ENCODE results near the gene HP1BP3.
"Not testable (repeated sequence)": the region's sequence is repeated elsewhere in the genome, so short reads cannot be mapped to it uniquely, and the experiment has no call there.

The HP1BP3 gene, protein sequence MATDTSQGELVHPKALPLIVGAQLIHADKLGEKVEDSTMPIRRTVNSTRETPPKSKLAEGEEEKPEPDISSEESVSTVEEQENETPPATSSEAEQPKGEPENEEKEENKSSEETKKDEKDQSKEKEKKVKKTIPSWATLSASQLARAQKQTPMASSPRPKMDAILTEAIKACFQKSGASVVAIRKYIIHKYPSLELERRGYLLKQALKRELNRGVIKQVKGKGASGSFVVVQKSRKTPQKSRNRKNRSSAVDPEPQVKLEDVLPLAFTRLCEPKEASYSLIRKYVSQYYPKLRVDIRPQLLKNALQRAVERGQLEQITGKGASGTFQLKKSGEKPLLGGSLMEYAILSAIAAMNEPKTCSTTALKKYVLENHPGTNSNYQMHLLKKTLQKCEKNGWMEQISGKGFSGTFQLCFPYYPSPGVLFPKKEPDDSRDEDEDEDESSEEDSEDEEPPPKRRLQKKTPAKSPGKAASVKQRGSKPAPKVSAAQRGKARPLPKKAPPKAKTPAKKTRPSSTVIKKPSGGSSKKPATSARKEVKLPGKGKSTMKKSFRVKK
- 274 reads per million, percentile 95 among the genes with 10 or more reads in this experiment for total RNA-seq

DNA sequence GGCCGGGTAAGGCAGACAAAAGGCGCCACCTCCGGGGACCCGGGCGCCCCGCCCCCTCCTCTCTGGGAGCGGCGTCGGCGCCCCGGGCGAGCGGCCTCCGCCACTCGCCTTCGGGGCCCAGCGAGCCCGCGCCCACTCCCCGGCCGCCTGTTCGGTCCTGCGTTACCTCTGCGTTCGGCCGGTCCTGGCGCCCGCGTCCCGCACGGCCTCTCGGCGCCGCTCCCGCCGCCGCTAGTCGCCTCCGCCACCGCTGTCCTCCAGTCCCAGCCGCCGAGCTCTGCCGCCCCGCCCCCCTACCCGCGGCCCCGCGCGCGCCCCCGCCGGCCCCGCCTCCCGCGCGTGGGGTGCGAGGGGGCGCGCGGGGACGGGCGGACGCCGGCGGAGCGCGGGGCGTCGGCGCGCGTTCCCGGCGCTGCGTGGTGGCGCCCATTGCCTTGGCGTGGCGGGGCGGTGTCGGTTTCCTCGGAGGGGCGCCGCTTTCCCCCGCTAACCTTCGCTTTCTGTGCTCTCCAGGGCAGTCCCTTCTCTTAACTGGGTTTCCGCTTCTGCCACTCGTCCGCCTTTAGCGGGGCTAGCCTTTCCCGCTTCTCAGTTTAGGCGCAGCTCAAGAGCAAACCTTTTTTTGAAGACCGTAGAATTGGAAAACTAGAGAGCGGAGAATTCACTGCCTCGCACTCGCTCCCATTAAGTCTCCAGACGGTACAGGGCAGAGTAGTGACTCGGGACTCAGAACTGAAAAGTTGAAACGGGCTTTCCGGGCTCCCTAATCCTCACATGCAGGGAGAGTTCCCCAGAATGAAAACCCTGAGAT, at the start of gene HP1BP3:
TSS of gene HP1BP3 (minus strand) at position 279 of the 811 bp plus-strand sequence. CDS start 6,867 bp downstream, outside the sequence.
- peak; percentile 74 for DNase-seq

DNA sequence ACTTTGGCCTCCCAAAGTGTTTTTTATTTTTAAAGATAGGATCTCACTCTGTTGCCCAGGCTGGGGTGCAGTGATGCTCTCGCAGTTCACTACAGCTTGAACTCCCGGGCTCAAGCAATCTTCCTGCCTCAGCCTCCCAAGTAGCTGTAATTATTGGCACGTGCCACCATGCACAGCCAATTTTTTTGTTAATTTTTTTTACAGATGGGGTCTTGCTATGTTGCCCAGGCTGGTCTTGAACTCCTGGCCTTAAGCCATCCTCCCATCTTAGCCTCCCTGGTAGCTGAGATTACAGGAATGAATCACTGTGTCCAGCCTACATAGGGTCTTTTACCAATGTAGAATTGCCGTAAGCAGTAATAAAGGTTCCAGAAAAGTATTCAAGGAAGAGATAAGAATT, 49.1 kb upstream of the HP1BP3 start:
- DNase-seq = no peak

DNA sequence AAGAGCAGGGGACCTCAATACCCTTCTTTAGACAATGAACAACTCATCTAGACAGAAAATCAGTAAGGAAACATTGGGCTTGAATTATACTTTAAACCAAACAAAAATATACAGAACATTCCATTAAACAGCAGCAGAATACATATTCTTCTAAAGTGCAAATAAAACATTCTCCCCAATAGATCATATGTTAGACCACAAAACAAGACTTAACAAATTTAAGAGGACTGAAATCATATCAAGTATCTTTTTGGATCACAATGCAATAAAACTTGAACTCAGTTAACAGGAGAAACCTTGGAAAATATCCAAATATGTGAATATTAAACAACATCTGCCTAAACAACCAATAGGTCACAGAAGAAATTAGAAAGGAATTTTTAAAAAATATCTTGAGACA, 47.7 kb upstream of the HP1BP3 start:
- DNase-seq = no peak

DNA sequence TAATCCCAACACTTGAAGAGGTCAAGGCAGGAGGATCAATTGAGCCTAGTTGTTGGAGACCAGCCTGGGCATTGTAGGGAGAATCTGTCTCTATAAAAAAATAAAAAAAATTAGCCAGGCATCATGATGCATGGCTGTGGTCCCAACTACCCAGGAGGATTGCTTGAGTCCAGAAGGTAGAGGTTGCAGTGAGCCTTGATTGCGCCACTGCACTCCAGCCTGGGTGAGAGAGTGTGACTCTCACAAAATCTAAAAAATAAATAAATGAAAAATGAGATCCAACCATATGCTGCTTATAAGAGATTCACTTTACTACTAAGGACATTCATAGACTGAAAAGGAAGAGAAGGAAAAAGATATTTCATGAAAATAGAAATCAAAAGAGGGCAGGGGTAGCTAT, 47.1 kb upstream of the HP1BP3 start:
- no peak for DNase-seq

DNA sequence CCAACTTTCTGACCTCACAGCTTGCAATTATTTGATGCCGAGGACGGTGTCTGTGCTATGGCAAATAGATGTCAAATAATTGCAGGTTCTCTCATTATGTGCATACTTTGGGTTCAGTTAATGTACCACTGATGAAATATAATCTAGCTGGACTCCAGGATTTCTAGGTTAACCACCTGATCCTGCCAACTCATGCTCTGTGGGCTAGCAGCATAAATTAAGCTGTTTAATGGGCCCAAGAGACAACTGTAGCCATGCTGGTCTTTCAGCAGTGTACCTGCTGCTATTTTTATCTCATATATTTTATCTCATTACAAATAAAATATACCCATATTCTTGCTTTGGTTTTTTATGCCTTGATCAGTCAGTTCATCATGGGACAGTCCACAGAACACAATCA, 43.3 kb upstream of the HP1BP3 start:
- no peak for DNase-seq

DNA sequence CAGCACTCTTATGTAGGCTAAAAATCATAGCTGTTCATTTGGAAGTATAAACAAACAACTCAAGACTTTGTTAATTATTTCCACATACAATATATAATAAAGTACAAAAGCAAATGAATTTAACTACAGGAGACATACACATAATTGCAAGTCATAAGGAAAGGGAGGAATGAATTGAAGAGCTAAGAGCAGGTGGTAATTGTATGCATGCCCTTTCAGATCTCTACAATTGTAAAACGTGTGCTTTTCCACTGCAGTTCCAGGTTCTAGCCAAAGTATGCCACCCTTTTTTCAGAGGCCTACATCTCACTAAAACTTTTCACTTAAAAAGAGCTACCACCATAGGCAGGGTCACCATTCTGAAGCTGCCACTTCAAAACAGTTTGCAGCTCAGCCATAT, 42.8 kb upstream of the HP1BP3 start:
- no peak for DNase-seq

DNA sequence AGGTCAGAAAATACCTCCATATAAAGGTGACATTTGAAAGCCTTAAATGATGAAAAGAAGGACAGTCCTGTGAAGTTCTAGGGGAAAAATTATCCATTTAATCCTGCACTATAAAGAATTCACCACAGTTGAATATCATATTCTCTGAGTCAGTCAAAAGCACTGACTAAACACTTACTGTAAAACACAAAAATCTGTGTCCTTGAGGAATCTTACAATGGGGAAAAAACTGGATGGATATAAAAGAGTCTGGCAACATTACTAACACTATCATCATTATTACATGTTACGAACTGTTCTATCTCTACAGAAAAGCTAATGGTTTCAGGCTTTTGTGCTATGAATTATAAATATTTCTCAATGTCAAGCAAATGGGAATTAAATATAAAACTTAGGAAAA, 42.4 kb upstream of the HP1BP3 start:
- DNase-seq = no peak

DNA sequence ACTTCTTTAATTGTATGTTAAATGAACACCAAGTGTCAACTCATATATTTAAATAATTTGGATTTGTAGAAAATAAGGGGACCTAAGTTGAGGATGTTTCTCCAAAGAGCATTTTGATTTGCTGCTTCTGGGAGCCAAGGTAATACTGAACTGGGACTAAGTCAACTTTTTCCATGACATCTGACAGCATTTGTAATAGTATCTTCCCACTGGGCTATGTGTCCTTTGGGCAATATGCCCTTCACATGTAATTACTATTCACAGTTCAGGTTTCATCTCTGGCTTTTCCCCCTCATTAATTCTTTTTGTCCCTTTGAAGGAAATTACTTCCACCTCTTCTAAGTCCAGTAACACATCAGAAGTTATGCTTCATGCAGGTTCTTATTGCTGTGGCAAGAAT, 36.7 kb upstream of the HP1BP3 start:
- no peak for DNase-seq

DNA sequence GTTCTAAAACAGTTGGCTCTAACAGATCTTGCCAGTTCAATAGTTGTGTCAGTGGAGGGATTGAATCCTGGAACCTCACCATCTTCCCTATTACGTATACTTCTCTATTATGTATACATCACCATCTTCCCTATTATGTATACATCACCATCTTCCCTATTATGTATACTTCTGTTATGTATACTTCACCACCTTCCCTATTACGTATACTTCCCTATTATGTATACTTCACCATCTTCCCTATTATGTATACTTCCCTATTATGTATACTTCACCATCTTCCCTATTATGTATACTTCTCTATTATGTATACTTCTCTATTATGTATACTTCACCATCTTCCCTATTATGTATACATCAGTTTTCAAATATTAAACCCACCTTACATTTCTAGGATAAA, 34.4 kb upstream of the HP1BP3 start:
- DNase-seq = no peak

DNA sequence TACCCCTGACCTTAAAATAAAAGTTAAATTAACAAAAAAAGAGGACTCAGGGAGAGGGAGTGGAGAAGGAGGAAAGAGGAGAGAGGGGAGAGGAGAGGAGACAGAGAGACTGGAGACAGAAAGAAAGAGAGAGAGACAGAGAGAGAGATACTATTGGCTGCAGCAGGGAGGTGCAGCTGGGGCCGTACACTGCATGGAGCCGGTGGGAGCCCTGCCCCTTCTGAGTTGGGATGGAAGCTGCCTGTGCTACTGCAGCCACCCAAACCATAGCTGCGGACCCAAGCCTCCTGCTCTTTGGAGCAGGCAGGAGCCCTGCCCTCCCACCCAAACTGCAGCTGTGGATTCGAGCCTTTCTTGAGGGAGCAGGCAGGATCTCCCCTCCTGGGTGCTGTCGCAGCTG, 32.7 kb upstream of the HP1BP3 start:
- DNase-seq = no peak

DNA sequence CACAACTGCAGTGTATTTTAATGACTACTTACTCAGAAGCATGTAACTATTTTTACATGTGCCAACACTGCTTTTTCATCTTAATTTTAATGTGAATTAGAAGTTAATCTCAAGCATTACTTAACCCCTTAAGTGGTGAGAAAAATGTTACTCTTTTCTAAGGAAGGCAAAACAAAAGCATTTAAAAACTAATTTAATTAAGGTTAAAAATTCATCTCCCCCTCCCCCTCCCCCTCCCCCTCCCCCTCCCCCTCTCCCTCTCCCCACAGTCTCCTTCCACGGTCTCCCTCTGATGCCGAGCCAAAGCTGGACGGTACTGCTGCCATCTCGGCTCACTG, 27.4 kb upstream of the HP1BP3 start:
- DNase-seq = no peak

DNA sequence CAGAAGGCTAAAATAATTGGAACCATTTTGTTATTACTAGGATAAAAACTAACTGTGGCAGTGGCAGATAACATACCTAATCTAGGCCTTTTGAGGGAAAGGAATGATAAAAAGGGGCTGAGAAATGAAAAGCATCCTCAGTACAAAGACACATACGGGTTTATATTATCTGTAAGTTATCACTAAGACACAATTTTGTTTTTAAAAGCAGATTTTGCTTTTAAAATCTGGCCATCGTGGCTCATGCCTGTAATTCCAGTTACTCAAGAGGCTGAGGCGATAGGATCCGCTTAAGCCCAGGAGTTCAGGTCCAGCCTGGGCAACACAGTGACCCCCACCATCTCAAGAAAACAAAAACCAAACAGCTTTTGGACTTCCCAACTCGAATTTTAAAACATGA, 24.8 kb upstream of the HP1BP3 start:
- no peak for DNase-seq

DNA sequence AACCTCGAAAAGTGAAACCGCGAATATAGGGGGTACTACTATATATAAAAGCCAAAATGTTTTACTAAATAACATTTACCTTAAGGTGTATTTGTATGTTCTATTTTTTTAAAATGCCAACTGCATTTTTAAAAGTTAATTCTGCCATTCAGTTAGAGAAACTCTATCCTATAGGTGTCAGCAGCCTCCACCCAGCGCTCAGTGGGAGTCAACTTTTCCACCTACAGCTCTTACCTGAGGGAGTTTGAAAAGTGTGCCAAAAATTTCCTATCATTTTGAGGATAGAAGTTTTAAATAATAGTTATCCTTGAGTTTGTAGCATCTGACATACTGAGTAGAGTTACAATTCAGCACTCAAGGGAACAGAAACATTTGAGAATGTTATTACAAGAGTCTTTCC, 6.1 kb upstream of the HP1BP3 start:
- no peak for DNase-seq

DNA sequence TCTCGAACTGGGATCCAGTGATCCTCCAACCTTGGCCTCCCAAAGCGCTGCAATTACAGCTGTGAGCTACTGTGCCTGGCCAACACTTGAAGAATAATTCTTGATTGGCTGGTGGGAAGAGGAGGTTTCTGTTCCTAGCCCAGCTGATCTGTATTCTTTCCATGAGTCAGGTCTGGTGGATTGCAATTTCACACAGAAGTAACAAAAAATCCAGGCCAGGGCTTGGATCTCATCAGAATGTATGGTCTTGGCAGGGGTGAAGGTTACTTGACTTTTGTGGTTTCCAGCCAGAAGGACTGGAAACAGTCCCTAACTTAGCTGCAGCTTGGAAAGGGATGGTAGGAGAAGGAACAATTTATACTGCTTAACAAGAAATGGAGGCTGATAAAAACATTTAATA, 5.1 kb upstream of the HP1BP3 start:
- DNase-seq = no peak

DNA sequence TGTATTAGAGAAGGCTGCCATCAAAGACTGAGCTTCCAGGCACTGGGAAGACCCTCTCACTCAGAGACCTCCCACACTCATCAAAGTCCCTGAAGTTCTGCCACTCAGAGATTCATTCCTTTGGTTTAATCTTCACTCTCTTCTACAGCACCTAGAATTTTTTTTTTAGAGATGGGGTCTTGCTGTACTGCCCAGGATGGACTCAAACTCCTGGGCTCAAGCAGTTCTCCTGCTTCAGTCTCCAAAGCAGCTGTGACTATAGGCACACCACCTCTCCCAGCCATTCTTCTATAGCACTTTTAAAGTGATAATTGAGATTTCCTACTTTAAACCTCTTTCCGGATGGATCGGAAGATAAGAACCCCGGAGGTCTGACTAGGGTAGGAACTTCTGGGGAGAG, 3.7 kb upstream of the HP1BP3 start:
- no peak for DNase-seq

DNA sequence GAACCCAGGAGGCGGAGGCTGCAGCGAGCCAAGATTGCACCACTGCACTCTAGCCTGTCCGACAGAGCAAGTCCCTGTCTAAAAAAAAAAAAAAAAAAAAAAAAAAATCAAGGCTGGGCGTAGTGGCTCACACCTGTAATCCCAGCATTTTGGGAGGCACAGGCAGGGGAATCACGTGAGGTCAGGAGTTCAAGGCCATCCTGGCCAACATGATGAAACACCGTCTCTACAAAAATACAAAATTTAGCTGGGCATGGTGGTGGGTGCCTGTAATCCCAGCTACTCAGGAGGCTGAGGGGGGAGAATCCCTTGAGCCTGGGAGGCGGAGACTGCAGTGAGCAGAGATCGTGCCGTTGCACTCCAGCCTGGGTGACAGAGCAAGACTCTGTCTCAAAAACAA, 2.5 kb upstream of the HP1BP3 start:
- not testable (repeated sequence) for DNase-seq

DNA sequence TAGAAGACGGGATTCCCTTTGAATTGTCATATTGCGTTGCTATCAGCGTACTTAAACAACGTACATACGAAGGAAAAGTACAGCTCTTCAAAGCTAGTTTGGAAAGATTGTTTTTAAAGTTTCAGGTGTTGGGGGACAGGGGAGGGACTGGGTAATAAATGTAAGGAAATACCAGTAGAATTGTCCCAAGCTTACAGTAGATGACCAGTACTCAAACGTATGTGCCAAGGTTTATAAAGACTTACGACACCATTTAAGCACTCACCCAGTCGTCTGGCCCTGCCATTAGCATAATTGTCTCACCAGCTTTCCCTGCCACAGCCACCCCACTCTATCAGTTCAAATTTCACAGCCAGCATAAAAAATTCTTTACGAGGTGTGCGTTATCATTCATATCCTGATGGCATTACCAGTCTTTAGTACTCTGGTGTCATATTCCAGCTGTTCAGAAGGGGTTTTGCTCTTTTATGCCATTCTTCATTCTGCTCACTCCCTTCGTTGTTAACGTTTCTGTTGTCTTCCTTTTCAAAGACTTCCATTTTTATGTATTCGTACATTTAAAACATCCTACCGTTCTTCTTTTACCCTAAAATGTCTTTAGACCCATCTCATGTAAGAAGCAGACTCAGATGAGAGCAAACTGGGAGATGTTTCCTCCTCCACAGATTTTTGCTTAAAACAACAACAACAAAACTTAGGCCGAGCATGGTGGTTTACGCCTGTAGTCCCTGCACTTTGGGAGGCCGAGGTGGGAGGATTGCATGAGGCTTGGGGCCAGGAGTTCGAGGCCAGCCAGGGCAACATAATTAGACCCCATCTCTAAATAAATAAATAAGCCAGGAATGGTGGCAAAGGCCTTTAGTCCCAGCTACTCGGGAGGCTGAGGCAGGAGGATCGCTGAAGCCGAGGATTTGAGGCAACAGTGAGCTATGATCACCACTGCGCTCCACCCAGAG, 1.0 kb upstream of the HP1BP3 start:
- no peak for DNase-seq

DNA sequence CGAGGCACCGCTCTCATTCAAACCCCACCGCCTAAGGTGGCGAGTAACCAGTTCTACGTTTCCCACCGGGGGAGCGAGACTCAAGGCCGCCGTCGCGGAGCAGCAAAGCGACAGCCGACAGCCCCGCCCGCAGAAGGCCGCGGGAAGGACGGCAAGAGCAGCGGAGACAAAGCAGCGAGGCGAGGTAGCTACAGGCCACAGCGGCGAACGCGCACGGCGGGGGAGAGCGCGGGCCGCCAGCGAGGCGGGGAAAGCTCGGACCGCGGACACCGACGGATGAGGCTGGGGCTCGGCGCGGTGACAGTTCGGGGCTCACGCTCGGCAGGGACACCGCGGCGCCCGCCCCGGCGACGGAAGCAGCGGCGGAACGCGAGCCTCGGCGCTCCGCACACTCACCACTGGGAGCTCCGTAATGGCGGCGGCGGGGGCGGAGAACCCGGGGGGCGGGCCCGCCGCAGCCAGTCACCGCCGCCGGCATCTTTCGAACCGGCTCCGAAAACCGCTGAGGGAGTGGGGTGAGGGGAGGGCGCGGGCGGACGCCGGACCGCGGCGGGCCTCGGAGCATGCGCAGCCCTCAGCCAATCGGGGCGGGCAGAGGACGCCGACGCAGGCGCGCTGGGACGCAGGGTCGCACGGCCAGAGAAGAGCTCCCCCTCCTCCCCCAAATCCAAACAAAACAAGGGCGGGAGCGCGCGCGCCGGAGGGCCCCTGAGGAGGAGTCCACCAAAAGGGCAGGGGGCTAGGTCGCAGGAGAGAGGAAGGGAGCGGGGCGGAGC, 666 bp downstream of the HP1BP3 start:
- DNase-seq = peak; percentile 93

DNA sequence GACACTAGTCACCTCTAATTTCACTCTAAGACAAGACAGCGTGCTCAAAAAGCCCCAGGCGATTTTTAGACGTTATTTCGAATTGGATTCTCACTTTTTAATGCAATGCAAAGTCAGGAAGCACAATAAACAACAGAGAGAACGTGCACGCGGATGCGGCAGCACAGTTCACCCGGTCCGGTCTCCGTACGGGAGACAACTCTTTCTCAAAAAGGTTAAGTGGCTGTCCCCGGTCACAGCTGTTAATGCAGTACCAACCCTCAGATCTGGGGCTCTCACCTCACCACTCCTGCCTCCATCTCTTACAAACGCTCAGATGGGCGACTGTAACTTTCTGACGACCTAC, 1.2 kb downstream of the HP1BP3 start:
- DNase-seq = no peak

DNA sequence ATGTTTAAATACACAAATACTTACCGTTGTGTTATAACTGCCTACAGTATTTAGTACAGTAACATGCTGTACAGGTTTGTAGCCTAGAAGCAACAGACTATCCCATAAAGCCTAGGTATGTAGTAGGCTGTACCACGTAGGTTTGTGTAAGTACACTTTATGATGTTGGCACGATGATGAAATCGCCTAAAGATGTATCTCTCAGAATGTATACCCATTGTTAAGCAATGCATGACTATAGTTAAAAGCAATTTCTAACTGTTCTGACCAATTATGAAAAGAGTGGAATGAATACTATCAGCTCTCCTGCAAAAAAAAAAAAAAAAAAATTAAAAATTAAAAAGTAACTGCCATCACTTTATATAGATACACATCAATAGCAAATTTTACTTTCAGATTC, 11.4 kb downstream of the HP1BP3 start:
- DNase-seq = no peak

DNA sequence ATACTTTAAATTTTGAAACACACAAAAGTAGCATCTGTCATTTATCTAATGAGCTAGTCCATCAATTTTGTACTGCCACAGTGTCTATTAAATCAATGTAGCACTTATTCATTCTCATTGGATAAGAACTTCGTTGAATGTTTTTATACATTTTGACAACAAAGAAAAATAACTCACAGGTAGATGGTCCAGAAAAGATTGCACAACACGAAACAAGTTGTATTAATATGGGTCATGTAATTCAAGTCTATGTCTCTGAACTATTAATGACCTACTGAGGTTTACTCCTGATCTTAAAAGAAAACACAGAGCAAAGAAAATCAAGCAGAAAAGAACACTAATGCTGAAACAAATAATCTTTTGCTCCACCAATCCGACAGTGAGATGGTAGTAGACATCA, 15.3 kb downstream of the HP1BP3 start:
- no peak for DNase-seq

Data from effector CD4-positive, alpha-beta T cell (primary cell).